Fibroblast of the aortic adventitia (primary cell): ENCODE data around the gene DLGAP1. TPM values are rescaled to one million over a fixed set of nuclear protein-coding genes. Genes with fewer than 3 reads are reported as not detected.

Experiments used
- DNase-seq: peaks from one replicate; pipeline ENCODE4 v3.0.0-alpha.2; 2010; ENCODE audit warnings: low read depth
- H3K4me3 ChIP-seq: 2 replicates; pipeline ENCODE4 v1.5.1; 2011; ENCODE audit warnings: low read depth, mild to moderate bottlenecking, control low read depth, low read length, moderate library complexity
- CTCF ChIP-seq: IDR thresholded peaks from 2 replicates; pipeline ENCODE4 v1.5.1; 2011; ENCODE audit warnings: mild to moderate bottlenecking, low read length, control low read depth, inconsistent platforms; ENCODE audit not compliant: insufficient read depth
- total RNA-seq: library from RNA; depleted of rRNA; stranded (reverse); fragments of >200 nt; gene quantifications from 2 replicates; pipeline ENCODE4 v1.2.3, GENCODE V29; 2012; ENCODE audit warnings: low replicate concordance

DLGAP1 gene
- total RNA-seq, 1 donor, result 1.4 TPM

GRCh38 chr18:4069183-4069582 is 385.9 kb downstream of the DLGAP1 start:
- no peak overlapping the region for H3K4me3 ChIP-seq
- TF ChIP-seq CTCF, result no peak
- no peak for DNase-seq

- TF ChIP-seq CTCF, result peak; percentile 83
- H3K4me3 ChIP-seq, result no peak overlapping the region
- DNase-seq, result peak; percentile 74
Measured at GRCh38 chr18:4068552-4069158, 386.5 kb downstream of the DLGAP1 start.

DNA sequence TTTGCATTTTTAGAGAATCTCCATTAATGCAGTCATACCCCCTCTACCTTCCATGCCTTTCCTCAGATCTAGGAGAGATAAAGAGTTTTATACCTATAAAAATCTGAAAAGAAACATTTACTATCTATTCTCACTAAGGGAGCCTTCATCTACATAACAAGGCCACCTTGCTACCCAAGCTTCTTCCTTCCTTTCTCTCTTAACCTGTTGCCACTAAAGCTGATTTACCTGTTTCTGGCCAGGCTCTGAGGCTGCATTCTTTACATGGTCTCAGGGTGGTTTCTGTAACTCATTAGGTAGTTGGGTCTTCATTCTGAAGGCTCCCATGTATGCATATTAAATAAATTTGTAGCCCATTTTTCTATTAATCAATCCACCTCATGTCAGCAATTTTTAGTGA is 391.6 kb downstream of the DLGAP1 start:
- no peak overlapping the region for H3K4me3 ChIP-seq
- TF ChIP-seq CTCF, result no peak
- no peak for DNase-seq

- no peak for TF ChIP-seq CTCF
- no peak overlapping the region for H3K4me3 ChIP-seq
- no peak for DNase-seq
Measured at GRCh38 chr18:4060427-4061281, 394.5 kb downstream of the DLGAP1 start.

DNA sequence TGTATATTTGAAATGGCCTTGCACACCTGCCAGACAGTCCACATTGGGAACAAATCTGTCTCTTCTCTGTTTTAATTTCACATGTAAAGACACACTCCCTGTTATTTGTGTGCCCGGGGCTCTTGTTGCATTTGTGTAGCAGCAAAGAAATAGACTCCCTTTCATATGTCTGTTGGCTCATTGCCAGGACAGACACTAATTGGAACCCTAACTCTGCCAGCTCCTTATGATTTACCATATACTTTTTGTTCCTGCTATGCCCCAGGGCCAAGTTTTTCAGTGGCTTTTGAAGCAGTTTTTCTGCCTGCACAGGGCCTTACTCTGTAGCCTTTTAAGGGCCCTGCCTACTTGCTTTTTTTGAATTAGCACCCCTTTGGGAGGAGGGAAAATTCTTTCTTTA is 396.9 kb downstream of the DLGAP1 start:
- no peak for TF ChIP-seq CTCF
- no peak overlapping the region for H3K4me3 ChIP-seq
- no peak for DNase-seq

GRCh38 chr18:4040391-4041092 is 414.6 kb downstream of the DLGAP1 start:
- no peak for TF ChIP-seq CTCF
- H3K4me3 ChIP-seq, result no peak overlapping the region
- no peak for DNase-seq
